Measurements from ENCODE around the gene HRH1.

DNA sequence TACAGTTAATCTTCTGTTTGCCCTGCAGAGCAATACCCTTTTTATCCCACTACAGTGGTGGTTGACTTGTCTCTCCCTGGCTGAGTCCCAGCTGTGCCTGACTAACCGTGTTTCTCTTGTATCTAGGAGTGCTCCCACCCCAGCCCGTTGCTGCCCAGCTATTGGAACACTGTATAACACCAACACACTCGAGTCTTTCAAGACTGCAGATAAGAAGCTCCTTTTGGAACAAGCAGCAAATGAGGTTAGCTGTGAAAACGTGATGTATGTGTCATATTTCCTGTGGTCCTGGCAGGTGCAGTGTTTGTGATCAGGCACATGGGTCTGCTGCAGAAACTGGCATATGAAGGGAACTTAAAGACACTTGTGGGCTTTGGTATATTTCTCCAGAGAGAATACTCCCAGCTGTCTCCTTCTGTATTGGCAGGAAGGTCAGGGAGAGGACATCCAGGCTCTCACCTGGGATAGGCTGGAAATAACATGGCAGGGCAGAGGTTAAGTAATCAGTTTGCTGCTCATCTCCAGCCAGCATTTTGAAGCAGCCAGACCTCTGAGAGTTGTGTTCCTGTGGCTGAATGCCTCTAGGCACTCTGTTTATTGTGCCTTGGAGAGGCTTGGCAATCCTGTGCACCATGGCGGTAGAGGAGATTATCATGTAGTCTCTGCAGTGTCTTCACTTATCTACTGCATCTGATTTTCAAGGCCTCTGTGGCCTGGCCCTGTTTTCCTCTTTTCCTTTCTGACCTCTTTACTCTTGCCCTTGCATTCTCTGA, 152.7 kb downstream of the HRH1 start:
- no peak for TF ChIP-seq POLR2AphosphoS5 (IDR thresholded peaks at IDR 0.05; ENCODE audit: low read depth, low read length)
- no peak for TF ChIP-seq CTCF (IDR thresholded peaks at IDR 0.05)
- TF ChIP-seq REST (IDR thresholded peaks at IDR 0.05; ENCODE audit: insufficient read depth in 1 of 2, low read depth in 2 of 2, low read length in 1 of 2): no peak
- no peak for TF ChIP-seq SIN3A (IDR thresholded peaks at IDR 0.05; ENCODE audit: borderline replicate concordance, insufficient read depth, low read depth, low read length)
- no peak for TF ChIP-seq TCF7L2 (IDR thresholded peaks at IDR 0.05; ENCODE audit: low read depth, low read length)

Measured in Panc1 (cell line).